AG04449 (cell line): ENCODE data around the gene ENPEP.
"Not testable (repeated sequence)": the region's sequence is repeated elsewhere in the genome, so short reads cannot be mapped to it uniquely, and the experiment has no call there.

Source experiments
- CTCF ChIA-PET: fragments of 350-600 bp; formaldehyde crosslinking; extraction: SDS; loops from one replicate; lab custom pipeline; 2021; ENCODE audit warnings: antibody characterized with exemption; lab: Yijun Ruan, JAX
- POLR2A ChIA-PET: fragments of 400-600, 350-600 bp; formaldehyde crosslinking; extraction: SDS; loops from one replicate; lab custom pipeline; 2020; ENCODE audit warnings: antibody characterized with exemption, inconsistent platforms; lab: Yijun Ruan, JAX
- DNase-seq: peaks from one replicate; pipeline ENCODE4 v3.0.0-alpha.2; 2010; ENCODE audit warnings: low read depth, low spot score
- H3K4me3 ChIP-seq: 2 replicates; pipeline ENCODE4 v1.5.1; 2011; ENCODE audit warnings: low read depth, mild to moderate bottlenecking, control low read depth, low read length
- TF ChIP-seq, protein P1 (sequence below): IDR thresholded peaks from one replicate; pipeline ENCODE4 v1.5.1; 2011; ENCODE audit warnings: mild to moderate bottlenecking, moderate library complexity, low read length, control low read depth, inconsistent platforms; ENCODE audit not compliant: insufficient read depth; ENCODE audit errors: missing control alignments

ENPEP gene

DNA sequence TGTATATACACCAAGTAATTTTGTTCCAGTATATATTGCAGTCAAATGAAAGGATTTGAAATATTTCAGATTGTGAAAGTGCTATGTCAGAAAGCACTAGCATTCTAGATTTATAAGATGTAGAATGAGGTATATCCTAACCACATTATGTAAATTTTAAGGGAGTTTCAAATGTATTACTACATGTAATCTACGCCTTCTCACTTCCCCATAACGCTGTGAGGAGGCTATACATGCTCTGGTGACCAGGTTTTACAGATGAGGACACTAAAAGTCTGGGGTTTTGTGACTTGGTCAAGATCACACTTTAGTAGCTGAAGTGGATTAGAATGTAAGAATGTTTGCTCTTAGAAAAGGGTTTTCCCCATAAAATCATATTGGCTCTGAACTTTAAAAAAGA, 8.1 kb downstream of the ENPEP start:
- POLR2A ChIA-PET: no interaction called here
- H3K4me3 ChIP-seq: no peak overlapping the region

DNA sequence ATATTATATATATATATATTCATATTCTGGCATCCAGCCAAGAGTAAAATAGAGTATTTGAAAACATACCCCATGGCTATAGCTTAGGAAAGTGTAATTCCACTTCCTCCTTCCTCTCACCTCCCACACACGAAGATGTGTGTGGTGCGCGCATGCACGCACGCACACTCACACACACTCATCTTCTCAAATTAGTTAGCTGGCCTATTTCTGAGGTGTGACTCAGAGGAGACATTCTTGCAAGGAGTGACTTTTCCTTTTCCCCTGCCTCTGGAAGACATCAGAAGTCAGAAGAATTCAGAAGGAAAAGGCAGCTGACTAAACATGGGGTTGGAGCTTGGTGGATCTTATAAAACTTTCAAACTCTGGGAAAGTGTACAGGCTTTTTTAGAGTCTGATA, 8.8 kb downstream of the ENPEP start:
- CTCF ChIA-PET: interaction anchor here (0.8 to 1.6 kb wide), 4 partner anchors 24 to 169 kb away, joined by 3 to 7 read pairs (median 4); no protein-coding TSS in a partner anchor
- peak; percentile 86 for DNase-seq
- TF ChIP-seq, protein P1, sequence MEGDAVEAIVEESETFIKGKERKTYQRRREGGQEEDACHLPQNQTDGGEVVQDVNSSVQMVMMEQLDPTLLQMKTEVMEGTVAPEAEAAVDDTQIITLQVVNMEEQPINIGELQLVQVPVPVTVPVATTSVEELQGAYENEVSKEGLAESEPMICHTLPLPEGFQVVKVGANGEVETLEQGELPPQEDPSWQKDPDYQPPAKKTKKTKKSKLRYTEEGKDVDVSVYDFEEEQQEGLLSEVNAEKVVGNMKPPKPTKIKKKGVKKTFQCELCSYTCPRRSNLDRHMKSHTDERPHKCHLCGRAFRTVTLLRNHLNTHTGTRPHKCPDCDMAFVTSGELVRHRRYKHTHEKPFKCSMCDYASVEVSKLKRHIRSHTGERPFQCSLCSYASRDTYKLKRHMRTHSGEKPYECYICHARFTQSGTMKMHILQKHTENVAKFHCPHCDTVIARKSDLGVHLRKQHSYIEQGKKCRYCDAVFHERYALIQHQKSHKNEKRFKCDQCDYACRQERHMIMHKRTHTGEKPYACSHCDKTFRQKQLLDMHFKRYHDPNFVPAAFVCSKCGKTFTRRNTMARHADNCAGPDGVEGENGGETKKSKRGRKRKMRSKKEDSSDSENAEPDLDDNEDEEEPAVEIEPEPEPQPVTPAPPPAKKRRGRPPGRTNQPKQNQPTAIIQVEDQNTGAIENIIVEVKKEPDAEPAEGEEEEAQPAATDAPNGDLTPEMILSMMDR: no peak

More for the DNA sequence above, 8.1 kb downstream of the ENPEP start:
- CTCF ChIA-PET: interaction anchor here (0.6 to 1.6 kb wide), 6 partner anchors 25 to 171 kb away, joined by 3 to 7 read pairs (median 4); no protein-coding TSS in a partner anchor
- no peak for DNase-seq
- TF ChIP-seq, protein P1: no peak

DNA sequence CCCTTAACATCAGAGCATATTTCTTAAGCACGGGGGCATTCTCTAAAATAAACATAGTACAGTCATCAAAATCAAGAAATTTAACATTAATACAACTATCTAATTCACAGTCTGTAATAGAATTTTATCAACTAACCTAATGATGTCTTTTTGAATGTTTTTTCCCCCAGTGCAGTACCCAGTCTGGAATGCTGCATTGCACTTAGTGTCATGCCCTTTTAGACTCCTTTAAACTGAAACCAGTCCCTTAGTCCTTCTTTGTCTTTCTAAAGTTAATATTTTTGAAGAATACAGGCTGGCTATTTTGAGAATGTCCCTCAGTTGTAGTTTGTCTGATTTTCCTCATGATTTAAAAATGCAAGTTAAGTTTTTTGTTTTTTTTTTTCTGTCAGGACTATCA, 9.5 kb downstream of the ENPEP start:
- POLR2A ChIA-PET: no interaction called here
- CTCF ChIA-PET: interaction anchor here (1.6 kb wide), 1 partner anchor 170 kb away, joined by 5 read pairs; no protein-coding TSS in a partner anchor
- no peak overlapping the region for H3K4me3 ChIP-seq
- TF ChIP-seq, protein P1: no peak
- no peak for DNase-seq

More for the DNA sequence above, 8.8 kb downstream of the ENPEP start:
- H3K4me3 ChIP-seq: no peak overlapping the region
- POLR2A ChIA-PET: no interaction called here

DNA sequence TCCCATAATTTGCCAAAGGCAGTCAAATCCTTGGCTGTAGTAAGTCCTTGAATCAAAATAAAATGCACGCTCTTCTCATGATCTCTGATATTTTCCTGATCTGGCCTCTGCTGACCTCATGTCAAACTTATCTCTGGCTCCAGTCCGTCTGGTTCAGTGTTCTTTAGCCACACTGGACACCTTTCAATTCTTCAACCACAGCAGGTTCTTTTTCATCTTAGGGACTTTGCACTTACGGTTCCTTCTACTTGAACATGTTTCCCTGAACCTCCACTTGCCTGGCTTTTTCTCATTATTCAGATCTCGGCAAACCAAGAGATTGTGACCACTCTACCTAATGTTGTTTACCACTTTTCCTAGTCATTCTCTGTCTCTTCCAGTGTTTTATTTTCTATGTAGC, 10.3 kb downstream of the ENPEP start:
- CTCF ChIA-PET: interaction anchor here (2.3 kb wide), 1 partner anchor 23 kb away, joined by 12 read pairs; no protein-coding TSS in a partner anchor
- POLR2A ChIA-PET: no interaction called here
- DNase-seq: no peak
- TF ChIP-seq, protein P1: no peak
- H3K4me3 ChIP-seq: no peak overlapping the region

DNA sequence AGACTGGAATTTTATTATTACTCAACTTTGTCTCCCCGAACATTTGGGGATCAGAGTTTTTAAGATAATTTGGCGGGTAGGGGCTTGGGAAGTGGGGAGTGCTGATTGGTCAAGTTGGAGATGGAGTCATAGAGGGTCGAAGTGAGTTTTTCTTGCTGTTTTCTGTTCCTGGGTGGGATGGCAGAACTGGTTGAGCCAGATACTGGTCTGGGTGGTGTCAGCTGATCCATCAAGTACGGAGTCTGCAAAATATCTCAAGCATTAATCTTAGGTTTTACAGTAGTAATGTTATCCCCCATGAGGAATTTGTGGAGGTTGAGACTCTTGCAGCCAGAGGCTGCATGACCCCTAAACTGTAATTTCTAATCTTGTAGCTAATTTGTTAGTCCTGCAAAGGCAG, 10.9 kb downstream of the ENPEP start:
- H3K4me3 ChIP-seq, POLR2A ChIA-PET, DNase-seq: not testable (repeated sequence)
- CTCF ChIA-PET: interaction anchor here (1.7 to 2.3 kb wide), 2 partner anchors 20 to 23 kb away, joined by 5 to 12 read pairs; no protein-coding TSS in a partner anchor

DNA sequence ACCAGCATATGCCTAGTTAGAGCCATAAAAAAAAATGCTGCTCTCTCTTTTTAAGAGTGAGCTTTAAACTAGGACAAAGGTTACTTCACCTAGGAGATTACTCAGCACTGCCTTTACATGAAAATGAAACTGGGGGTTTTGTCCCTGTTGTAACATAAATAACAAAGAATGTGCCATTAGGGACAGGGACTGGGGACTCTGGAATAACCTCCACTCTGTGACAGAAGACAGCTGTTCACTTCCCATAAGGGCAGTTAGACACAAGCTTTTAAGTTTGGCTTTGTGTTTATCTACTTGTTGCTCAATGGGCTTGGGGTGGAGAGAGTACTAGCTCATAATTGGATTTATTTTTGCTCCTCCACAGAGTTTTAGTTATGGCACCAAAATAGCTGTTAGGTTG, 11.9 kb downstream of the ENPEP start:
- DNase-seq: no peak
- POLR2A ChIA-PET: no interaction called here

More for the DNA sequence above, 11.9 kb downstream of the ENPEP start:
- H3K4me3 ChIP-seq: no peak overlapping the region
- TF ChIP-seq, protein P1: no peak
- CTCF ChIA-PET: interaction anchor here (1.1 to 2.3 kb wide), 7 partner anchors 8 to 482 kb away, joined by 3 to 12 read pairs (median 5); no protein-coding TSS in a partner anchor
